Activated CD4-positive, alpha-beta memory T cell treated with anti-CD3 and anti-CD28 coated beads for 36 hours (primary cell): ENCODE data around the gene RASGRF1. TPM values are rescaled to one million over a fixed set of nuclear protein-coding genes. Genes with fewer than 3 reads are reported as not detected.

Experiments used
- CTCF ChIA-PET: fragments of 350-600 bp; sonication (Branson Sonifier 250); formaldehyde crosslinking; loops from one replicate; lab custom pipeline; 2021; ENCODE audit warnings: antibody characterized with exemption, inconsistent platforms; lab: Charles Lee
- POLR2A ChIA-PET: fragments of 350-600 bp; sonication (Branson Sonifier 250); formaldehyde crosslinking; loops from one replicate; lab custom pipeline; 2021; ENCODE audit warnings: antibody characterized with exemption; lab: Charles Lee
- DNase-seq: peaks from one replicate; pipeline ENCODE4 v3.0.0-alpha.2; 2020
- H3K27ac Mint-ChIP-seq: one replicate; pipeline ENCODE4 v1.8.0; 2021; ENCODE audit warnings: mixed read lengths
- H3K27me3 Mint-ChIP-seq: one replicate; pipeline ENCODE4 v1.8.0; 2021; ENCODE audit warnings: mixed read lengths
- H3K36me3 Mint-ChIP-seq: one replicate; pipeline ENCODE4 v1.8.0; 2021; ENCODE audit warnings: mixed read lengths
- H3K4me1 Mint-ChIP-seq: one replicate; pipeline ENCODE4 v1.8.0; 2021; ENCODE audit warnings: low read depth, mixed read lengths
- H3K4me3 Mint-ChIP-seq: one replicate; pipeline ENCODE4 v1.8.0; 2021; ENCODE audit warnings: mild to moderate bottlenecking, mixed read lengths
- H3K9me3 Mint-ChIP-seq: one replicate; pipeline ENCODE4 v1.8.0; 2021; ENCODE audit warnings: mixed read lengths
- intact Hi-C: fragments of 100-400 bp; cut with micrococcal nuclease; formaldehyde crosslinking; loops from one replicate; pipeline ENCODE4 v1.15.1; 2023
- total RNA-seq, 2 experiments: library from RNA; stranded (reverse); gene quantifications; one replicate each; pipeline ENCODE4 v1.2.3, GENCODE V29; 2021

The RASGRF1 gene, protein sequence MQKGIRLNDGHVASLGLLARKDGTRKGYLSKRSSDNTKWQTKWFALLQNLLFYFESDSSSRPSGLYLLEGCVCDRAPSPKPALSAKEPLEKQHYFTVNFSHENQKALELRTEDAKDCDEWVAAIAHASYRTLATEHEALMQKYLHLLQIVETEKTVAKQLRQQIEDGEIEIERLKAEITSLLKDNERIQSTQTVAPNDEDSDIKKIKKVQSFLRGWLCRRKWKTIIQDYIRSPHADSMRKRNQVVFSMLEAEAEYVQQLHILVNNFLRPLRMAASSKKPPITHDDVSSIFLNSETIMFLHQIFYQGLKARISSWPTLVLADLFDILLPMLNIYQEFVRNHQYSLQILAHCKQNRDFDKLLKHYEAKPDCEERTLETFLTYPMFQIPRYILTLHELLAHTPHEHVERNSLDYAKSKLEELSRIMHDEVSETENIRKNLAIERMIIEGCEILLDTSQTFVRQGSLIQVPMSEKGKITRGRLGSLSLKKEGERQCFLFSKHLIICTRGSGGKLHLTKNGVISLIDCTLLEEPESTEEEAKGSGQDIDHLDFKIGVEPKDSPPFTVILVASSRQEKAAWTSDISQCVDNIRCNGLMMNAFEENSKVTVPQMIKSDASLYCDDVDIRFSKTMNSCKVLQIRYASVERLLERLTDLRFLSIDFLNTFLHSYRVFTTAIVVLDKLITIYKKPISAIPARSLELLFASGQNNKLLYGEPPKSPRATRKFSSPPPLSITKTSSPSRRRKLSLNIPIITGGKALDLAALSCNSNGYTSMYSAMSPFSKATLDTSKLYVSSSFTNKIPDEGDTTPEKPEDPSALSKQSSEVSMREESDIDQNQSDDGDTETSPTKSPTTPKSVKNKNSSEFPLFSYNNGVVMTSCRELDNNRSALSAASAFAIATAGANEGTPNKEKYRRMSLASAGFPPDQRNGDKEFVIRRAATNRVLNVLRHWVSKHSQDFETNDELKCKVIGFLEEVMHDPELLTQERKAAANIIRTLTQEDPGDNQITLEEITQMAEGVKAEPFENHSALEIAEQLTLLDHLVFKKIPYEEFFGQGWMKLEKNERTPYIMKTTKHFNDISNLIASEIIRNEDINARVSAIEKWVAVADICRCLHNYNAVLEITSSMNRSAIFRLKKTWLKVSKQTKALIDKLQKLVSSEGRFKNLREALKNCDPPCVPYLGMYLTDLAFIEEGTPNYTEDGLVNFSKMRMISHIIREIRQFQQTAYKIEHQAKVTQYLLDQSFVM (N-terminal part only)
- under 1 TPM in 1 of 2 experiments, not detected in 1; 0.02 TPM for total RNA-seq

- no peak within 1 kb of the TSS for H3K27ac Mint-ChIP-seq
- H3K9me3 Mint-ChIP-seq, result no peaks in the 10 kb centered on the region
- intact Hi-C loops, result no loop called here
- H3K36me3 Mint-ChIP-seq, result no peaks in the 10 kb centered on the region
- ChIA-PET CTCF (no interaction called here), POLR2A (interaction anchor here (0.7 kb wide), 1 partner anchor 179 kb away, joined by 3 read pairs; no protein-coding TSS in a partner anchor)
- H3K27me3 Mint-ChIP-seq, result peaks cover 51% of the 10 kb centered on the region
- peak within 1 kb of the TSS; percentile 16 for H3K4me3 Mint-ChIP-seq
- H3K4me1 Mint-ChIP-seq, result peaks cover 12% of the 10 kb centered on the region
- DNase-seq, result peak; percentile 7
Measured at GRCh38 chr15:79090487-79091203, at the start of gene RASGRF1. TSS of gene RASGRF1 (minus strand) at chr15:79090780. CDS start at chr15:79090498, 282 bp downstream.

- intact Hi-C loops, result no loop called here
- no peaks in the 10 kb centered on the region for H3K4me1 Mint-ChIP-seq
- CTCF ChIA-PET, result no interaction called here
- no peaks in the 10 kb centered on the region for H3K9me3 Mint-ChIP-seq
- no peak for DNase-seq
- no peaks in the 10 kb centered on the region for H3K36me3 Mint-ChIP-seq
- no peak overlapping the region for H3K4me3 Mint-ChIP-seq
- POLR2A ChIA-PET, result no interaction called here
- H3K27me3 Mint-ChIP-seq, result peaks cover 22% of the 10 kb centered on the region
- no peak overlapping the region for H3K27ac Mint-ChIP-seq
Measured at GRCh38 chr15:79136434-79137046, 46.0 kb upstream of the RASGRF1 start.

DNA sequence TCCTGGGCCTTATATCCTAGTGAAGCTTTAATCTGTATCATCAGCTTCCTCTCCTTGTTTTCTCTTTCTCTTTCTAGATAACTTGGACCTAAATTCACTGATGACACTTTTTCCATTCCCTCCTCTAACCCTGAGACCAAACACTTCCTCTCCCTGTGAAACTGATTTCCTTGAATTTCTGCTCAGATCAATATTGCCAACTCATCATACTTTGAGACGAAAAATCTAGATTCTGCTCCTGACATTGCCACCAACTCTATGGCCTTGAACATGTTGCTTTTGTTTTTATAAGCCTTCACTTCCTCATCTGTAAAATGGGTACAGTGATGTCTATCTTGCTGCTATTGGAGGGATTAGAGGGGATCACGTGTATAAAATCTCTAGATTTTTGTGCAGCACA lies 42.7 kb upstream of the RASGRF1 start:
- intact Hi-C loops, result no loop called here
- DNase-seq, result no peak
- CTCF ChIA-PET, result no interaction called here
- no peaks in the 10 kb centered on the region for H3K36me3 Mint-ChIP-seq
- no peak overlapping the region for H3K4me3 Mint-ChIP-seq
- H3K27ac Mint-ChIP-seq, result no peak overlapping the region
- POLR2A ChIA-PET, result no interaction called here
- H3K27me3 Mint-ChIP-seq, result peaks cover 27% of the 10 kb centered on the region
- no peaks in the 10 kb centered on the region for H3K4me1 Mint-ChIP-seq
- H3K9me3 Mint-ChIP-seq, result no peaks in the 10 kb centered on the region

DNA sequence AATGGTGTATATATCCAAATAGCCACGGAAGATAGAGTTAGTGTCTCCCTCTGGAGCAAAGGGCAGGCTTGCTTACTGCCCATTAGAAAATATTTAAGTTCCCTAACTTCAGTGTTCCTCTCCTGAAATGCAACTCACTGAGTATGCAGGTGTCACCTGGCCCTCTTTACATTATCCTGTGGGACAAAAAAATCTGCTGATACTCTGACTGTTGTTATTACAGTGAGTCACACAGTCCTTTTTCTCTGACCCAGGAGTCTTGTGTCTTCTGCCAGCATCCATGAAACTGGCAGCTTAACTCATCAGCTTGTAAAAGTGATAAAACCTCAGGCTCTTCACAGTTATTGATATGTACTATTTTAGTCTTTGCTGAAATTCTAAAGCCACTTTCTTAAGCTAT lies 42.2 kb upstream of the RASGRF1 start:
- no peak overlapping the region for H3K27ac Mint-ChIP-seq
- peaks cover 29% of the 10 kb centered on the region for H3K27me3 Mint-ChIP-seq
- no peaks in the 10 kb centered on the region for H3K4me1 Mint-ChIP-seq
- ChIA-PET POLR2A (no interaction called here), CTCF (no interaction called here)
- DNase-seq, result no peak
- no peaks in the 10 kb centered on the region for H3K9me3 Mint-ChIP-seq
- H3K36me3 Mint-ChIP-seq, result no peaks in the 10 kb centered on the region
- intact Hi-C loops, result no loop called here
- no peak overlapping the region for H3K4me3 Mint-ChIP-seq

DNA sequence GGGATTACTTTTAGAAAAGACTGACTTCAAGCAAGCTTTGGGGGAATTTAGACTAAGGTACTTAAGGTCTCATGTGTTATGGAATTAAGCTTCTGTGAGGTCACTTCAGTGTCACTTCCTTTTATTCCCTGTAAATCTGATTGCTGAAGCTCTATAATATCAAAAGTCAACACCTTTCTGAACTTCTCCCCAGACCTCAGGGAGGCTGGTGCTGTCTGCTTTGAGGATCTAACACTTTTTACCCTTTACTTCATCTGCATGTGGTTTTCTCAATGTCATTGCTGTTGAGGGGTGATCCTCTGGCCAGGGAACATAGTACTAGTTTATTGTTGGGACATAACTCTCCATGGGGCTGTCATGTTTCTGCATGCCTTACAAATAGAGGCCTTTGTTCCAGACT lies 41.8 kb upstream of the RASGRF1 start:
- H3K27ac Mint-ChIP-seq, result no peak overlapping the region
- no peak for DNase-seq
- H3K27me3 Mint-ChIP-seq, result peaks cover 31% of the 10 kb centered on the region
- no peaks in the 10 kb centered on the region for H3K36me3 Mint-ChIP-seq
- no peak overlapping the region for H3K4me3 Mint-ChIP-seq
- intact Hi-C loops, result no loop called here
- H3K9me3 Mint-ChIP-seq, result no peaks in the 10 kb centered on the region
- ChIA-PET POLR2A (no interaction called here), CTCF (interaction anchor here (1.7 kb wide), 1 partner anchor 52 kb away, joined by 5 read pairs; no protein-coding TSS in a partner anchor)
- no peaks in the 10 kb centered on the region for H3K4me1 Mint-ChIP-seq

DNA sequence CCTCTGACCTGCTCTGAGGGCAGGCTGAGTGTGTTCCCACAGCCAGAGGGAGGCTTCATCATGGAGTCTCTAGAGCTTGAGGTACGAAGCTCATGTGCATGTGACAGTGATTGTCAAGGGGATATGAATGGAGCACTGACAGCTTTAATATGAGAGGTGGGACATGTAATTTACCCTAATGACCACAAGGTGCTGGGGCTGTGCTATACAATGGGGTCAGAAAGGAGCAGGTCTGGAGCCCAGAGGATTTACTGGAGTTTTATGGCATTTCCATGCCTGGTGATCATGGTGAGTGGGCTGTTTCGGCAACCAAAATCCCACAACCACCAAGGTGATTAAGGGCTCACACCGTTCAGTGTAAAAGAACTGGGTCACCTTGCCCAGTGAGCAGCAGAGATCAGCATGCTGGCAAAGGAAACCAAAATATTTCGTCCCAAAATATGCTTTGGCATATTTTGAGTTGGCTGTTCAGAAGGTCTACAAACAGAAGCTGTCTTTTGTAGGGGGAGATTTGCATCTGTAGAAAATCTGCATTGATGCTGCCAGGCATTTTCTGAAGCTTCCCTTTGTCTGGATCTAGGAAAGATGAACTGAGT lies 40.1 kb upstream of the RASGRF1 start:
- DNase-seq, result no peak
- ChIA-PET POLR2A (no interaction called here), CTCF (interaction anchor here (0.9 to 1.7 kb wide), 2 partner anchors 54 to 59 kb away, joined by 3 to 5 read pairs; no protein-coding TSS in a partner anchor)
- Mint-ChIP-seq H3K9me3 (no peaks in the 10 kb centered on the region), H3K4me3 (no peak overlapping the region), H3K27ac (no peak overlapping the region), H3K4me1 (no peaks in the 10 kb centered on the region), H3K27me3 (peaks cover 27% of the 10 kb centered on the region), H3K36me3 (no peaks in the 10 kb centered on the region)
- intact Hi-C loops, result no loop called here

- H3K4me1 Mint-ChIP-seq, result no peaks in the 10 kb centered on the region
- ChIA-PET CTCF (interaction anchor here (0.7 to 1.5 kb wide), 2 partner anchors 55 to 56 kb away, joined by 3 read pairs; no protein-coding TSS in a partner anchor), POLR2A (no interaction called here)
- intact Hi-C loops, result no loop called here
- peaks cover 26% of the 10 kb centered on the region for H3K27me3 Mint-ChIP-seq
- no peaks in the 10 kb centered on the region for H3K36me3 Mint-ChIP-seq
- DNase-seq, result no peak
- no peak overlapping the region for H3K27ac Mint-ChIP-seq
- H3K4me3 Mint-ChIP-seq, result no peak overlapping the region
- H3K9me3 Mint-ChIP-seq, result no peaks in the 10 kb centered on the region
Measured at GRCh38 chr15:79129235-79129634, 38.7 kb upstream of the RASGRF1 start.

GRCh38 chr15:79128556-79128955 lies 38.0 kb upstream of the RASGRF1 start:
- Mint-ChIP-seq H3K27ac (no peak overlapping the region), H3K36me3 (no peaks in the 10 kb centered on the region), H3K27me3 (peaks cover 23% of the 10 kb centered on the region), H3K4me3 (no peak overlapping the region), H3K9me3 (no peaks in the 10 kb centered on the region), H3K4me1 (no peaks in the 10 kb centered on the region)
- ChIA-PET POLR2A (no interaction called here), CTCF (interaction anchor here (1.3 to 1.5 kb wide), 2 partner anchors 56 to 149 kb away, joined by 3 read pairs; no protein-coding TSS in a partner anchor)
- intact Hi-C loops, result no loop called here
- DNase-seq, result no peak

- Mint-ChIP-seq H3K4me1 (no peaks in the 10 kb centered on the region), H3K36me3 (no peaks in the 10 kb centered on the region), H3K4me3 (no peak overlapping the region), H3K27me3 (peaks cover 14% of the 10 kb centered on the region), H3K9me3 (no peaks in the 10 kb centered on the region), H3K27ac (no peak overlapping the region)
- no peak for DNase-seq
- intact Hi-C loops, result no loop called here
- ChIA-PET CTCF (interaction anchor here (0.9 kb wide), 1 partner anchor 9 kb away, joined by 3 read pairs; no protein-coding TSS in a partner anchor), POLR2A (no interaction called here)
Measured at GRCh38 chr15:79124388-79124787, 33.8 kb upstream of the RASGRF1 start.

- intact Hi-C loops, result no loop called here
- Mint-ChIP-seq H3K36me3 (no peaks in the 10 kb centered on the region), H3K4me1 (no peaks in the 10 kb centered on the region), H3K4me3 (no peak overlapping the region), H3K9me3 (no peaks in the 10 kb centered on the region), H3K27me3 (peaks cover 11% of the 10 kb centered on the region), H3K27ac (no peak overlapping the region)
- ChIA-PET POLR2A (no interaction called here), CTCF (no interaction called here)
- DNase-seq, result no peak
Measured at GRCh38 chr15:79122991-79123390, 32.4 kb upstream of the RASGRF1 start.
